IPS DF 4.7 (cell line): ENCODE measurements around the gene DCST2.

Experiments
- DNase-seq: peaks from one replicate; pipeline ENCODE4 v3.0.0-alpha.2; 2013; ENCODE audit warnings: low spot score; ENCODE audit errors: extremely low read depth

Gene DCST2

GRCh38 chr1:155010211-155010918 is 23.2 kb downstream of the DCST2 start:
- no peak for DNase-seq

- DNase-seq, result no peak
Measured at GRCh38 chr1:155009742-155010141, 23.8 kb downstream of the DCST2 start.

- DNase-seq, result no peak
Measured at GRCh38 chr1:155009221-155009711, 24.3 kb downstream of the DCST2 start.

- DNase-seq, result no peak
Measured at GRCh38 chr1:155008015-155008941, 25.3 kb downstream of the DCST2 start.

- DNase-seq, result no peak
Measured at GRCh38 chr1:155007251-155007828, 26.2 kb downstream of the DCST2 start.

GRCh38 chr1:155006601-155007101 is 26.9 kb downstream of the DCST2 start:
- no peak for DNase-seq

- DNase-seq, result no peak
Measured at GRCh38 chr1:155005076-155006011, 28.2 kb downstream of the DCST2 start.

GRCh38 chr1:155004352-155005075 is 29.1 kb downstream of the DCST2 start:
- no peak for DNase-seq

GRCh38 chr1:155003766-155004351 is 29.7 kb downstream of the DCST2 start:
- no peak for DNase-seq

- no peak for DNase-seq
Measured at GRCh38 chr1:155003227-155003765, 30.3 kb downstream of the DCST2 start.

GRCh38 chr1:155002464-155003226 is 30.9 kb downstream of the DCST2 start, which contains the start of gene ZBTB7B:
ZBTB7B (plus strand) TSS chr1:155002802; CDS start chr1:155014661, 11,859 bp downstream.
- DNase-seq, result no peak

GRCh38 chr1:155001675-155002463 is 31.7 kb downstream of the DCST2 start:
- no peak for DNase-seq

- DNase-seq, result no peak
Measured at GRCh38 chr1:155001425-155001674, 32.2 kb downstream of the DCST2 start.

GRCh38 chr1:155000726-155001424 is 32.7 kb downstream of the DCST2 start:
- no peak for DNase-seq

- DNase-seq, result no peak
Measured at GRCh38 chr1:155000411-155000725, 33.2 kb downstream of the DCST2 start.

GRCh38 chr1:154999571-155000410 is 33.8 kb downstream of the DCST2 start:
- no peak for DNase-seq
